RWPE2 (cell line): ENCODE data around the gene PLD4.

Experiments used
- ATAC-seq: fragments of 200-7000 bp; cut with Tn5 transposase; 3 replicates; pipeline ENCODE4 v1.9.1; 2021; ENCODE audit warnings: low read depth
- DNase-seq: peaks from one replicate; pipeline ENCODE4 v3.0.0-alpha.2; 2020; ENCODE audit warnings: low spot score
- H3K27ac ChIP-seq: fragments of 450-650 bp; 2 replicates; pipeline ENCODE4 v1.5.1; 2017; ENCODE audit warnings: mild to moderate bottlenecking; ENCODE audit not compliant: poor library complexity, severe bottlenecking
- H3K27me3 ChIP-seq: fragments of 250-450 bp; sonication (Bioruptor Pico); 2 replicates; pipeline ENCODE4 v1.5.1; 2021; ENCODE audit warnings: mild to moderate bottlenecking, moderate library complexity; ENCODE audit not compliant: insufficient read depth, poor library complexity, severe bottlenecking
- H3K36me3 ChIP-seq: fragments of 250-450 bp; sonication (Bioruptor Pico); 2 replicates; pipeline ENCODE4 v1.5.1; 2020; ENCODE audit warnings: low read depth, mild to moderate bottlenecking, moderate library complexity
- H3K4me1 ChIP-seq: fragments of 250-450 bp; sonication (Bioruptor Pico); 2 replicates; pipeline ENCODE4 v1.5.1; 2021; ENCODE audit warnings: mild to moderate bottlenecking, moderate library complexity; ENCODE audit not compliant: insufficient read depth, poor library complexity, severe bottlenecking
- H3K4me3 ChIP-seq: fragments of 250-450 bp; sonication (Bioruptor Pico); 2 replicates; pipeline ENCODE4 v1.5.1; 2021; ENCODE audit warnings: mild to moderate bottlenecking, moderate library complexity; ENCODE audit not compliant: severe bottlenecking
- H3K9me3 ChIP-seq: fragments of 250-450 bp; sonication (Bioruptor Pico); 2 replicates; pipeline ENCODE4 v1.5.1; 2021; ENCODE audit warnings: mild to moderate bottlenecking, moderate library complexity; ENCODE audit not compliant: severe bottlenecking
- TF ChIP-seq, protein P1 (sequence below): fragments of 450-650 bp; IDR thresholded peaks from one replicate; pipeline ENCODE4 v1.5.1; 2017; ENCODE audit warnings: mild to moderate bottlenecking, moderate library complexity; ENCODE audit not compliant: poor library complexity, severe bottlenecking

PLD4 gene

DNA sequence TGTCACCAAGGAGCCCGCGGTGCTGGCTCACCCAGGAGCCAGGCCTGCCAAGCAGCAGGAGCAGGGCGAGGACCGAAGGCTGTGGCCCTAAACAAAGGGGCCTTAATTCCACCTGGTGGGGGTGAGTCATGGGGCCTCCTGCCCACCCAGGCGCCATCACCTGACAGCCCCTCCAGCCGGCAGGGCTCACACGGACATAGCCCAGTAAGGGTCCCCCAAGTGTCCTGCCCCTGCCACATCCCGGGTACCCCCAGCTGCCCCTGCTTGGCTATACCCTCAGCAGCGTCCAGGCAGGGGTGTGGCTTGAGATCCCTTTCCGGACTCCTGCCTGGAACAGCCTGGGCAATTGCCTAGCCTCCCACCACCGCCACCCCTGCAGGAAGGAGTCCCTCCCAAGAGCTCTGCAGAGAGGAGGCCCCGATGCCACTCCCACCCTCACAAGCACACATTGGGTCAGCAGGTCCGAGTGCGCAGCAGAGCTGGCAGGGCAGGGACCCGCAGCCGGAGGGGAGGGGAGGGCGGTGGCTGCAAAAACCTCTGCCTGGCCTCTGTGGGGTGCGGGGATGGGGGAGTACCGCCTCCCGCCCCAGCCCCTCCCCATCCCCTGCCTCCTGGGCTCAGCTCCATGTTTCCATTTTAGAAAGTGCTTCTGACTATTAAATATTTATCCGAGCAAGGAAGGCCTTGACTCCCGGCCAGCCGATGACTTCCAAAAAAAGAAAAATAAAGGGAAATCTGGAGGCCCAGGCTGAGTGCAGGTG, 48.9 kb downstream of the PLD4 start:
- TF ChIP-seq, protein P1, sequence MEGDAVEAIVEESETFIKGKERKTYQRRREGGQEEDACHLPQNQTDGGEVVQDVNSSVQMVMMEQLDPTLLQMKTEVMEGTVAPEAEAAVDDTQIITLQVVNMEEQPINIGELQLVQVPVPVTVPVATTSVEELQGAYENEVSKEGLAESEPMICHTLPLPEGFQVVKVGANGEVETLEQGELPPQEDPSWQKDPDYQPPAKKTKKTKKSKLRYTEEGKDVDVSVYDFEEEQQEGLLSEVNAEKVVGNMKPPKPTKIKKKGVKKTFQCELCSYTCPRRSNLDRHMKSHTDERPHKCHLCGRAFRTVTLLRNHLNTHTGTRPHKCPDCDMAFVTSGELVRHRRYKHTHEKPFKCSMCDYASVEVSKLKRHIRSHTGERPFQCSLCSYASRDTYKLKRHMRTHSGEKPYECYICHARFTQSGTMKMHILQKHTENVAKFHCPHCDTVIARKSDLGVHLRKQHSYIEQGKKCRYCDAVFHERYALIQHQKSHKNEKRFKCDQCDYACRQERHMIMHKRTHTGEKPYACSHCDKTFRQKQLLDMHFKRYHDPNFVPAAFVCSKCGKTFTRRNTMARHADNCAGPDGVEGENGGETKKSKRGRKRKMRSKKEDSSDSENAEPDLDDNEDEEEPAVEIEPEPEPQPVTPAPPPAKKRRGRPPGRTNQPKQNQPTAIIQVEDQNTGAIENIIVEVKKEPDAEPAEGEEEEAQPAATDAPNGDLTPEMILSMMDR: no peak
- H3K36me3 ChIP-seq: no peaks in the 10 kb centered on the region
- ATAC-seq (peak; percentile 49), DNase-seq (peak; percentile 96)
- peak overlapping the region; percentile 99 for H3K27ac ChIP-seq
- H3K4me3 ChIP-seq: no peak overlapping the region
- H3K27me3 ChIP-seq: no peaks in the 10 kb centered on the region
- H3K9me3 ChIP-seq: no peaks in the 10 kb centered on the region
- H3K4me1 ChIP-seq: peaks cover 38% of the 10 kb centered on the region

DNA sequence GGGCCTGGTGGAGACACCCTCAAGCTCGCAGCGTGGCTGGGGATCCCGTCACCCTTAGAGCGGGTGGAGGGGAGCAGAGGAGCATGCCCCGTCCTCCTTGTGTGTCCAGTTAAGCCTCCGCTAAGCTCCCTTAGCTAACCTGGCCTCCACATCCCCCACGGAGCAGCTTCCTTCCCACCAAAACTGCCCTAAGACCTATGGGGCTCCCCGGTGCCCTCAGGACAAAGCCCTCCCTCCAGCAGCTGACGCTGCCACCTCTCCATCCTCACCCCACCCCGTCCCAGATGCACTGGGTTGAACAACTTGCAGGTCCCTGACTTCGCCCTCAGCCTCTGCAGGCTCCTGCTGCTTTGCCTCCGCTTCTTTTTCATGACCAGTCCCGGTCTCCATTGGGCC, 49.5 kb downstream of the PLD4 start:
- Histone ChIP-seq H3K27ac (peak overlapping the region; percentile 99), H3K4me1 (peaks cover 38% of the 10 kb centered on the region), H3K27me3 (no peaks in the 10 kb centered on the region), H3K4me3 (no peak overlapping the region), H3K36me3 (no peaks in the 10 kb centered on the region), H3K9me3 (no peaks in the 10 kb centered on the region)
- DNase-seq (peak; percentile 73), ATAC-seq (no peak)
- TF ChIP-seq, protein P1: no peak

DNA sequence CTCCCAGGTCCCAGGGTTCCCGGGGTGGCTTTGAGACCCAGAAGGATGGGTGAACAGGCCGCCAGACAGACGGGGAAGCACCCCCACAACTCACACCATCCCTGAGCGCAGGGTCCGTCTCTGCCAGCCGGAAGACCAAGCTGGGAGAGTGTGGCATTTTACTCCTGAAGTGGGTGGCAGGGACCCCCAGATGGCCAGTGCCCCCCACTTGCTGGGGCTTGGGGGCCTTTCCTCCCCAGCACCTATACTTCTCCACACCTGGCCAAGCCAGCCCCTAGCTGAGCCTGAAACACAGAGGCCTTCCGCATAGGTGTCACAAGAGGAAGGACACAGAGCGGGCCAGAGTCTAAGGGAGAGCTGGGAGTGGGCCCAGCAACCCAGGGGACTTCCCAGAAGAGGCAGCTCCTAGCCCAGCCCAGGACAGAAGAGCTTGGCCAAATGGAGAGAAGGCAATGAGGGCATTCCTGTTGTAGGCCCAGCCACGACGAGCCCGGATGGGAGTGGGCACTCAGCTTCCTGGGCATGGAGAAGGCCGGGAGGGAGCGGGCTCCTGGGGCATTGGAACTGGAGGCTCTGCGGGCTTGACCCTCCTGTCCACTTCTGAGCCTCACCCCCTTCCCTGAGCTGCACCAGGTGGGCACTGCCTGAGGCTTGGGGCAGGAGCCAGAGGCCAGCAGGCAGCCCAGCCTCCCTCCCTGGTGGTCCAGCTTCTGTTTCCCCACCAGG, 50.1 kb downstream of the PLD4 start:
- ATAC-seq: no peak

DNA sequence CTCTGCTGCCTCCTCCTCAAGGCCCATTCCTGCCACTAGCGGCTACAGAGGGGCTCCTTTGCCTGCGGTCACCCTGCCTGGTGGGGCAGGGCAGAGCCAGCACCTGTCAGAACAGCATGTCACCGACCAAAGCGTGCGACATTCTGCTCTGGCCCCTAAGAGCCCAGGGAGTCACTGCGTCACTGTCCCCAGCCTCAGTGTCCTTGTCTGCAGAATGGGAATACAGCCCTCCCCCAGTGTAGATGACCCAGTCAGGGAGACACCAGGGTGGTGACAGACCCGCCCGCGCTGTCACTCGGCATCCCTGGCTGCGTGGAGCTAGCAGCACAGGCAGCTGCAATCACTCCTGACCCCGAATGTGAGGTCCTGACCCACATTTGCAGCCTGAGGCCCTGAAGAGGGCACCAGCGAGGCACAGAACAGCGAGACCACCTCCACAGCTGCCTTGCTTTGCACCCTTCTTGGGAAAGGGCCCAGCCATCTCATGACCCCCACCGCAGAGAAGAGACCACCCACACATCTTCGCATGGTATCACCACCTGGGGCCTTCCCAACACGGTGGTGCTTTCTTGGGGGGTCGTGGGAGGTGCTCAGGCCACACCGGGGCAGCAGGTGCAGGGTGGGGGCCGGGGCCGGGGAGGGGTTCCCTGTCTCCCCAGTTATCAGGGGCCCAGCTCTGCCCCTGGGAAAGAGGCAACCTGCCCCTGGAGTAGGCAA, 51.0 kb downstream of the PLD4 start:
- Histone ChIP-seq H3K27me3 (no peaks in the 10 kb centered on the region), H3K36me3 (no peaks in the 10 kb centered on the region), H3K9me3 (no peaks in the 10 kb centered on the region), H3K4me3 (no peak overlapping the region), H3K27ac (peak overlapping the region; percentile 99), H3K4me1 (peaks cover 46% of the 10 kb centered on the region)
- TF ChIP-seq, protein P1: no peak
- ATAC-seq (no peak), DNase-seq (peak; percentile 77)

More for the DNA sequence above, 50.1 kb downstream of the PLD4 start:
- H3K36me3 ChIP-seq: no peaks in the 10 kb centered on the region
- H3K27me3 ChIP-seq: no peaks in the 10 kb centered on the region
- peaks cover 40% of the 10 kb centered on the region for H3K4me1 ChIP-seq
- H3K27ac ChIP-seq: peak overlapping the region; percentile 99
- DNase-seq: peak; percentile 71
- H3K4me3 ChIP-seq: no peak overlapping the region
- TF ChIP-seq, protein P1: no peak
- no peaks in the 10 kb centered on the region for H3K9me3 ChIP-seq
